ENCODE results near the gene OSTC. TPM values are rescaled to one million over a fixed set of nuclear protein-coding genes. Genes with fewer than 3 reads are reported as not detected.

The OSTC gene
- total RNA-seq, 1 donor from 2014 or later, result 137 TPM

DNA sequence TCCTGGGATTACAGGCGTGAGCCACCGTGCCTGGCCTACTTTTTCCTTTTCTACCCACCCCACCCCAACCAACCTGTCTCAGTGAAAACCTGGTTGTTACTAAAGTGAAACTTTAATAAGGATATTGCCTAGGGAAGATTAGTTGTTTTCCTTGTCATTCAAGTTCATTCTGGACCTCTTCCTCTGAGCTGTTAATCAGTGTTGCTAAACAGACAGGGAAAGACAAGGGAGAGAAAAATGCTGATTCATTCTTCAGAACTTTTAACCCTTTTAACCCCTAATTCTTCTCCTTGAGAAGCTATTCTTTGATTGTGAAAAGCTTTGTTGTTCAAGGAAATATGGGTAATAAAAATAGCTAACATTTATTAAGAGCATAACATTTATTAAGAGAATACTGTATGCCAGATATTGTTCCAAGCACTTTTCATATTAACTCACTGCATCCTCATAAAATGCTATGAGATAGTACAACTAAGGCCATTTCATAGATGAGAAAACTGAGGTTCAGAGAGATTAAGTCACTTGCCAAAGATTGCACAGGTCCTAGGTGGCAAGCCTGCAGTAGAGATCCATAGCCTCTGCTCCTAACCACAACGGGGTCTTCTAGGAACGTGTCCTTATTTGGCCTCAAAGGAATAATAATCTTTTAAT lies 34.8 kb downstream of the OSTC start:
- H3K27me3 ChIP-seq (ENCODE audit: control insufficient read depth, insufficient read depth, low read length), result no peaks in the 10 kb centered on the region
- DNase-seq (ENCODE audit: low read depth), result no peak
- TF ChIP-seq, protein P1, sequence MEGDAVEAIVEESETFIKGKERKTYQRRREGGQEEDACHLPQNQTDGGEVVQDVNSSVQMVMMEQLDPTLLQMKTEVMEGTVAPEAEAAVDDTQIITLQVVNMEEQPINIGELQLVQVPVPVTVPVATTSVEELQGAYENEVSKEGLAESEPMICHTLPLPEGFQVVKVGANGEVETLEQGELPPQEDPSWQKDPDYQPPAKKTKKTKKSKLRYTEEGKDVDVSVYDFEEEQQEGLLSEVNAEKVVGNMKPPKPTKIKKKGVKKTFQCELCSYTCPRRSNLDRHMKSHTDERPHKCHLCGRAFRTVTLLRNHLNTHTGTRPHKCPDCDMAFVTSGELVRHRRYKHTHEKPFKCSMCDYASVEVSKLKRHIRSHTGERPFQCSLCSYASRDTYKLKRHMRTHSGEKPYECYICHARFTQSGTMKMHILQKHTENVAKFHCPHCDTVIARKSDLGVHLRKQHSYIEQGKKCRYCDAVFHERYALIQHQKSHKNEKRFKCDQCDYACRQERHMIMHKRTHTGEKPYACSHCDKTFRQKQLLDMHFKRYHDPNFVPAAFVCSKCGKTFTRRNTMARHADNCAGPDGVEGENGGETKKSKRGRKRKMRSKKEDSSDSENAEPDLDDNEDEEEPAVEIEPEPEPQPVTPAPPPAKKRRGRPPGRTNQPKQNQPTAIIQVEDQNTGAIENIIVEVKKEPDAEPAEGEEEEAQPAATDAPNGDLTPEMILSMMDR (IDR thresholded peaks at IDR 0.05; ENCODE audit: insufficient read depth, low read length, poor library complexity, severe bottlenecking), result no peak
- no peaks in the 10 kb centered on the region for H3K36me3 ChIP-seq (ENCODE audit: control insufficient read depth, insufficient read depth, low read length)
- no peak overlapping the region for H3K4me3 ChIP-seq (ENCODE audit: low read depth, low read length)

DNA sequence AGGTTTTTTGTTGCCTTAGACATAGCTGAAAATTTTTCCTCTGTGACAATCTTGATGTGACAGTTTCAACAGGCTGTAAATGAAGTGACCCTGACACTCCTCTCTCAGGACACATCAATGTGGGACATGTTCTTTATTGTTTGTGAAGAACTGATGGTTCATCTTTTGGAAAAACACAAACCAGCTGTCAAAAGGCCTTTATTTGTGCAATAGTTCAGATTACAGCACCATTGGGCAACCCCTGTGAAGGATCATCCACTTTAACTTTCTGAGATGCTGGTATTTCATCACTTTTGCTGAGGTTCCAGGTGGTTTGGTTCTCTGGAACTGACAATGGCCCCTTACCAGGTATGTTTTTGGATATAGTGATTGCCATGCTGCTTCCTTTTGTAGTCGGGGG lies 40.3 kb downstream of the OSTC start:
- no peak overlapping the region for H3K4me3 ChIP-seq (ENCODE audit: low read depth, low read length)
- no peaks in the 10 kb centered on the region for H3K27me3 ChIP-seq (ENCODE audit: control insufficient read depth, insufficient read depth, low read length)
- no peak for DNase-seq (ENCODE audit: low read depth)
- no peaks in the 10 kb centered on the region for H3K36me3 ChIP-seq (ENCODE audit: control insufficient read depth, insufficient read depth, low read length)
- TF ChIP-seq, protein P1 (IDR thresholded peaks at IDR 0.05; ENCODE audit: insufficient read depth, low read length, poor library complexity, severe bottlenecking), result no peak

DNA sequence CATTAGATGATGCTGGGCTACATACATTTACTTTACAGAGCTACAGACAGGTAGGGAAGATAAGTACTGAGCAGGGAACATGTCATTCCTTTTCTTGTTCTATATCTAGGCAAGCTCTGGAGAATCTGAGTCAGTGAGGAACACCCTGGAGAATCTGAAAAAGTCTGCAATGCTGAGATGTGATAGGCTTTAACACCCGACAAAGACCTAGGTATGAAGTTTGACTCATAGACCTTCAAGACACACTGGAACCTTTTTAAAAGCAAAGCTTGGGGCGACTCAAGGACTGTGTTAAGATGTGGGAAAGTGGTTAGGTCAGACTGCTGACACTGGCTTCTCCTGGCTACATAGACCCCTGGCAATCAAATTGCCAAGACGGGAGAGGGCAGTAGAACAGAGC lies 42.8 kb downstream of the OSTC start:
- Histone ChIP-seq H3K36me3 (ENCODE audit: control insufficient read depth, insufficient read depth, low read length) (no peaks in the 10 kb centered on the region), H3K4me3 (ENCODE audit: low read depth, low read length) (no peak overlapping the region), H3K27me3 (ENCODE audit: control insufficient read depth, insufficient read depth, low read length) (no peaks in the 10 kb centered on the region)
- TF ChIP-seq, protein P1 (IDR thresholded peaks at IDR 0.05; ENCODE audit: insufficient read depth, low read length, poor library complexity, severe bottlenecking), result no peak
- no peak for DNase-seq (ENCODE audit: low read depth)

DNA sequence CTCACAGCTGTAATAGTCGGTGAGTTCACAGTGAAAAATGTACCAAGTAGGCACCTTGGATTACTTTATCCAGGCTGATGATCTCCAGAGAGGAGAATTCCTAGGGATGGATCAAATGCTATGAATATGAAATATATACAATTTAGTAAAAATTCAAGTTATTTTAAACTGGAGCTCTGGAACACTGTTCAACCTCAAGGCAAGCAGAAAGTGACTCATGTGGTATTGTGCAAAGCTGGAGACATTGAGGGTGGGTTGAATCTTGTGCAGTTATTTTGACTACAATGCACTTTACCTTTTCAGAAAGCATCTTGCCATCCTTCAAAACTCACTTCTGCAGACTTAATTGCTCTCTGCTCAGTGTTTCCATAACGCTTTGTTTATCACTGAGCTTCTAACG lies 43.4 kb downstream of the OSTC start:
- TF ChIP-seq, protein P1 (IDR thresholded peaks at IDR 0.05; ENCODE audit: insufficient read depth, low read length, poor library complexity, severe bottlenecking), result no peak
- H3K36me3 ChIP-seq (ENCODE audit: control insufficient read depth, insufficient read depth, low read length), result no peaks in the 10 kb centered on the region
- no peak overlapping the region for H3K4me3 ChIP-seq (ENCODE audit: low read depth, low read length)
- DNase-seq (ENCODE audit: low read depth), result no peak
- H3K27me3 ChIP-seq (ENCODE audit: control insufficient read depth, insufficient read depth, low read length), result no peaks in the 10 kb centered on the region

DNA sequence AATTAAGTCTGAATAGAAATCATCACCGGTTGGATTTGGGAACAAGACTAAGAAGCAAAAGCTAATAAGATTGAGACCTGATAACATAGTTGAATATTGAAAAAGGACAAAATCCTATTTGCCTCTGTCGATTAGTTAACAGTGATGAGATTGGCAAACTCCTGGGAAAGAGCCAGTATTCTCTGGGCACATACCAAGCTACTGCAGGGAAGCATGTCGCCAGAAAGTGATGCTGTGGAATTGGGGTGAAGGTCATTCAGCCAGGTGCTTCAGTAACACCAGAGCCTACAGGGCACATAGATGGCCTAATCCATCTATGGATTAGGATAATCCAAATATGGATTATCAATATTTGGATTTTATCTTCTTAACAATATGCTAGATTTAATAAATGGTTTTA lies 44.0 kb downstream of the OSTC start:
- DNase-seq (ENCODE audit: low read depth), result no peak
- H3K4me3 ChIP-seq (ENCODE audit: low read depth, low read length), result no peak overlapping the region
- no peaks in the 10 kb centered on the region for H3K36me3 ChIP-seq (ENCODE audit: control insufficient read depth, insufficient read depth, low read length)
- no peaks in the 10 kb centered on the region for H3K27me3 ChIP-seq (ENCODE audit: control insufficient read depth, insufficient read depth, low read length)
- TF ChIP-seq, protein P1 (IDR thresholded peaks at IDR 0.05; ENCODE audit: insufficient read depth, low read length, poor library complexity, severe bottlenecking), result no peak

DNA sequence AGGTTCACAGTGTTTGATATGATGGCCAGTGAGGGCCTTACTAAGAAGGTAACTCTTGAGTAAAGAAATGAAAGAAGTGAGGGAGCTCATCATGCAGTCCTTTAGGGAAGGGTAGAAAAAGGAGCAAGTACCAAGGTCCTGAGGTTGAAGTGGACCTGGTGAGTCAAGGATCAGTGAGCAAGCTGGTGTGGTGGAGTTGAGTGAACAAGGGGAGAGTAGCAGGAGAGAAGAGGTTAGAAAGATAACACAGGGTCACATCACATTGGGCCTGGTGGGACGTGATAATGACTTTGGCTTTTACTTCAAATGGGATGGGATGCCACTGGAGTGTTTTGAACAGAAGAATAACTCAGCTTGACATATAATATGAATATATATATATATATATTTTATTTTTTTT lies 44.7 kb downstream of the OSTC start:
- Histone ChIP-seq H3K36me3 (ENCODE audit: control insufficient read depth, insufficient read depth, low read length) (no peaks in the 10 kb centered on the region), H3K4me3 (ENCODE audit: low read depth, low read length) (no peak overlapping the region), H3K27me3 (ENCODE audit: control insufficient read depth, insufficient read depth, low read length) (no peaks in the 10 kb centered on the region)
- DNase-seq (ENCODE audit: low read depth), result no peak
- TF ChIP-seq, protein P1 (IDR thresholded peaks at IDR 0.05; ENCODE audit: insufficient read depth, low read length, poor library complexity, severe bottlenecking), result no peak
